ENCODE data around the gene CCDC71. TPM values are rescaled to one million over a fixed set of nuclear protein-coding genes. Genes with fewer than 3 reads are reported as not detected.

The CCDC71 gene
- total and polyA plus RNA-seq, 9 of the 15 experiments (the other 6 are each of a cell fraction or from before 2014, with no cell fraction given) = 0.13 to 19.3 (median 14.3) TPM

- TF ChIP-seq RNF219 (CRISPR knock-in tag; IDR thresholded peaks at IDR 0.05) (no peak), CCAR2 (IDR thresholded peaks at IDR 0.05; ENCODE audit: low read depth, low read length) (no peak), BCL6 (CRISPR knock-in tag; IDR thresholded peaks at IDR 0.05) (no peak), CBX5 (IDR thresholded peaks at IDR 0.05; ENCODE audit: borderline replicate concordance, low read depth) (no peak), PHB (CRISPR knock-in tag; IDR thresholded peaks at IDR 0.05) (no peak), TCF7L2 (IDR thresholded peaks at IDR 0.05; ENCODE audit: low read depth, low read length) (no peak), CLOCK (CRISPR knock-in tag; IDR thresholded peaks at IDR 0.05; ENCODE audit: borderline replicate concordance) (no peak), CREB3 (tag; conservative IDR thresholded peaks at IDR 0.05; ENCODE audit: low read depth) (no peak), ATF6 (CRISPR knock-in tag; IDR thresholded peaks at IDR 0.05) (no peak), CBFA2T2 (conservative IDR thresholded peaks at IDR 0.05) (no peak), ZNF76 (CRISPR knock-in tag; IDR thresholded peaks at IDR 0.05; ENCODE audit: borderline replicate concordance) (no peak), SOX6 (IDR thresholded peaks at IDR 0.05) (no peak), HNRNPLL (IDR thresholded peaks at IDR 0.05; ENCODE audit: low read depth, low read length, poor library complexity, severe bottlenecking) (no peak), SAP30 (IDR thresholded peaks at IDR 0.05; ENCODE audit: borderline replicate concordance, insufficient read depth, low read depth, low read length, poor library complexity, severe bottlenecking) (no peak), TFE3 (CRISPR knock-in tag; IDR thresholded peaks at IDR 0.05) (no peak), MEIS2 (IDR thresholded peaks at IDR 0.05; ENCODE audit: partially characterized antibody) (no peak), ZFP36 (IDR thresholded peaks at IDR 0.05; ENCODE audit: low read depth, low read length, partially characterized antibody) (no peak), SLC30A9 (CRISPR knock-in tag; IDR thresholded peaks at IDR 0.05) (no peak), THRAP3 (IDR thresholded peaks at IDR 0.05; ENCODE audit: borderline replicate concordance) (no peak), FOS (IDR thresholded peaks at IDR 0.05; ENCODE audit: extremely low read depth, insufficient read length) (no peak)
Observed at GRCh38 chr3:49172551-49173041, 6.5 kb upstream of the CCDC71 start (continued).
